ENCODE data around the gene ANKIB1.
A peak's percentile ranks its signal among the peaks of the same experiment; 100 is the strongest.

ANKIB1 gene

GRCh38 chr7:92313055-92313454, 67.3 kb downstream of the ANKIB1 start:
- TF ChIP-seq, protein P1, sequence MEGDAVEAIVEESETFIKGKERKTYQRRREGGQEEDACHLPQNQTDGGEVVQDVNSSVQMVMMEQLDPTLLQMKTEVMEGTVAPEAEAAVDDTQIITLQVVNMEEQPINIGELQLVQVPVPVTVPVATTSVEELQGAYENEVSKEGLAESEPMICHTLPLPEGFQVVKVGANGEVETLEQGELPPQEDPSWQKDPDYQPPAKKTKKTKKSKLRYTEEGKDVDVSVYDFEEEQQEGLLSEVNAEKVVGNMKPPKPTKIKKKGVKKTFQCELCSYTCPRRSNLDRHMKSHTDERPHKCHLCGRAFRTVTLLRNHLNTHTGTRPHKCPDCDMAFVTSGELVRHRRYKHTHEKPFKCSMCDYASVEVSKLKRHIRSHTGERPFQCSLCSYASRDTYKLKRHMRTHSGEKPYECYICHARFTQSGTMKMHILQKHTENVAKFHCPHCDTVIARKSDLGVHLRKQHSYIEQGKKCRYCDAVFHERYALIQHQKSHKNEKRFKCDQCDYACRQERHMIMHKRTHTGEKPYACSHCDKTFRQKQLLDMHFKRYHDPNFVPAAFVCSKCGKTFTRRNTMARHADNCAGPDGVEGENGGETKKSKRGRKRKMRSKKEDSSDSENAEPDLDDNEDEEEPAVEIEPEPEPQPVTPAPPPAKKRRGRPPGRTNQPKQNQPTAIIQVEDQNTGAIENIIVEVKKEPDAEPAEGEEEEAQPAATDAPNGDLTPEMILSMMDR (IDR thresholded peaks at IDR 0.05; ENCODE audit: low read depth, low read length): no peak
- DNase-seq (ENCODE audit: low read depth in 2 of 2): no peak
- no peak overlapping the region for H3K4me3 ChIP-seq (replicated peaks in 1 of 2; ENCODE audit: low read depth in 2 of 2, low read length in 2 of 2)

DNA sequence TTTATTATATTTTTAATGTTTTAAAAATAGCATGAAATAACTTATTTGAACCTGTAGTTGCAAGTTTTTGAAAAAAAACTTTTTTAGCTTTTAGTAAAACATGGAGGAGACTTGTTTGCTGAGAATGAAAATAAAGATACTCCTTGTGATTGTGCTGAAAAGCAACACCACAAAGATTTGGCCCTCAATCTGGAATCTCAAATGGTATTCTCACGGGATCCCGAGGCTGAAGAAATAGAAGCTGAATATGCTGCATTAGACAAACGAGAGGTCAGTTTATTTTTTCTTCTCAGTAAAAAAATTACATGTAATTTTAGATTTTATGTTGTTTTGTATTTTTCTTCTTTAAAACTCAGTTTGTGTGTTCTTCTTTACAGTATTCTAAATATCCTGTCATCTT, 73.5 kb downstream of the ANKIB1 start:
- no peak overlapping the region for H3K4me3 ChIP-seq (replicated peaks in 1 of 2; ENCODE audit: low read depth in 2 of 2, low read length in 2 of 2)
- TF ChIP-seq, protein P1 (IDR thresholded peaks at IDR 0.05; ENCODE audit: low read depth, low read length): no peak

GRCh38 chr7:92325173-92325572, 79.4 kb downstream of the ANKIB1 start:
- DNase-seq (ENCODE audit: low read depth in 2 of 2): peak in 1 of 2 donors; percentile 18
- no peak overlapping the region for H3K4me3 ChIP-seq (replicated peaks in 1 of 2; ENCODE audit: low read depth in 2 of 2, low read length in 2 of 2)
- TF ChIP-seq, protein P1 (IDR thresholded peaks at IDR 0.05; ENCODE audit: low read depth, low read length): no peak

More for the DNA sequence above, 73.5 kb downstream of the ANKIB1 start:
- DNase-seq (ENCODE audit: low read depth in 2 of 2): no peak

- DNase-seq (ENCODE audit: low read depth in 2 of 2): peak; percentile 17 to 51
- no peak overlapping the region for H3K4me3 ChIP-seq (replicated peaks in 1 of 2; ENCODE audit: low read depth in 2 of 2, low read length in 2 of 2)
- TF ChIP-seq, protein P1 (IDR thresholded peaks at IDR 0.05; ENCODE audit: low read depth, low read length): no peak
Measured at GRCh38 chr7:92325858-92326257, 80.1 kb downstream of the ANKIB1 start.

GRCh38 chr7:92330835-92331438, 85.2 kb downstream of the ANKIB1 start:
- no peak for DNase-seq (ENCODE audit: low read depth in 2 of 2)
- TF ChIP-seq, protein P1 (IDR thresholded peaks at IDR 0.05; ENCODE audit: low read depth, low read length): no peak
- H3K4me3 ChIP-seq (replicated peaks in 1 of 2; ENCODE audit: low read depth in 2 of 2, low read length in 2 of 2): no peak overlapping the region

DNA sequence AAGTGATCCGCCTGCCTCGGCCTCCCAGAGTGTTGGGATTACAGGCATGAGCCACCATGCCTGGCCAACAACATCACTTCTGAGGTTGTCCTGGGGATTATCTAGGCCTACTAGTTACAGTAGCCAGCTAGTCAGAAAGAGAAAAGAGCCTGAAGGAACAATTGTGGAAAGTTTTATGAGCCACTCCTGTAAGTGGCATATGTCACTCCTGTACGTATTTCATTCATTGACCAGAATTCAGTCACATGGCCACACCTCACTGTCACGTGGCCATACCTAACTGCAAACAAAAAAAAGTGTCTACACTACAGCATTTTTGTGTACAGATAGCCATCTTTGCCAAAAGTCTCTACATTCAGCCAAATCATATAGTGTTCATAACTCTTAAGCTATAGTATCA, 85.7 kb downstream of the ANKIB1 start:
- TF ChIP-seq, protein P1 (IDR thresholded peaks at IDR 0.05; ENCODE audit: low read depth, low read length): no peak
- no peak overlapping the region for H3K4me3 ChIP-seq (replicated peaks in 1 of 2; ENCODE audit: low read depth in 2 of 2, low read length in 2 of 2)
- DNase-seq (ENCODE audit: low read depth in 2 of 2): no peak

GRCh38 chr7:92332782-92333181, 87.0 kb downstream of the ANKIB1 start:
- no peak for DNase-seq (ENCODE audit: low read depth in 2 of 2)
- TF ChIP-seq, protein P1 (IDR thresholded peaks at IDR 0.05; ENCODE audit: low read depth, low read length): no peak

More at GRCh38 chr7:92332782-92333181, 87.0 kb downstream of the ANKIB1 start:
- H3K4me3 ChIP-seq (replicated peaks in 1 of 2; ENCODE audit: low read depth in 2 of 2, low read length in 2 of 2): no peak overlapping the region

Data from cardiac fibroblast (primary cell).